Posterior vena cava (tissue), 2 donors: ENCODE results near the gene OXGR1. TPM values are rescaled to one million over a fixed set of nuclear protein-coding genes. Genes with fewer than 3 reads are reported as not detected.
"Not testable (repeated sequence)": the region's sequence is repeated elsewhere in the genome, so short reads cannot be mapped to it uniquely, and the experiment has no call there.

Source experiments
- DNase-seq: peaks from one replicate; pipeline ENCODE4 v3.0.0-alpha.2; 2020; ENCODE audit warnings: low spot score
- intact Hi-C, 2 donors: fragments of 100-400 bp; cut with DNase I; formaldehyde crosslinking; loops; one replicate each; pipeline versions ENCODE4 v1.14.1 to v1.14.2; 2022 to 2023
- long read RNA-seq, 2 donors: library from polyadenylated mRNA; unstranded; transcript quantifications; one replicate each; pipeline ENCODE4 v2.0.0, GENCODE V29; 2020 to 2021
- total RNA-seq, 2 donors: library from RNA; stranded (reverse); fragmentation: NEBNext Ultra II Directional; extraction: Animal tissue kit (Norgen Biotek cat#: 25700); gene quantifications; one replicate each; pipeline ENCODE4 v1.2.1, GENCODE V29; 2021
- donor health status: DM: yes; HTN: yes; CAD: no.
- donor health status: DM: yes; HTN: yes; CAD: no.

The OXGR1 gene
- total RNA-seq: 1 to 10 TPM in 1 of 2 donors, under 1 TPM in 1; 0.95 to 1.1 TPM
- long read RNA-seq, donor 1: 0 reads
- long read RNA-seq, donor 2: 0 reads

GRCh38 chr13:96994017-96994857 is at the start of gene OXGR1:
OXGR1 (minus strand) TSS chr13:96994476; CDS start chr13:96987759, 6,717 bp downstream.
- peak; percentile 76 for DNase-seq
- intact Hi-C loops: no loop called here

GRCh38 chr13:97043302-97043701 is 49.0 kb upstream of the OXGR1 start:
- intact Hi-C loops: no loop called here
- no peak for DNase-seq

- intact Hi-C loops: loop anchor here in 1 of 2 donors (10.0 kb wide), 1 partner anchor 334 kb away; no protein-coding TSS in a partner anchor
Measured at GRCh38 chr13:97030705-97031452, 36.6 kb upstream of the OXGR1 start.

GRCh38 chr13:97028441-97029299 is 34.4 kb upstream of the OXGR1 start:
- no peak for DNase-seq
- intact Hi-C loops: no loop called here

More at GRCh38 chr13:97030705-97031452, 36.6 kb upstream of the OXGR1 start:
- no peak for DNase-seq

GRCh38 chr13:97027162-97027554 is 32.9 kb upstream of the OXGR1 start:
- intact Hi-C loops: no loop called here

GRCh38 chr13:97026531-97027161 is 32.4 kb upstream of the OXGR1 start:
- intact Hi-C loops: no loop called here
- no peak for DNase-seq

More at GRCh38 chr13:97027162-97027554, 32.9 kb upstream of the OXGR1 start:
- DNase-seq: no peak

GRCh38 chr13:97023812-97024211 is 29.5 kb upstream of the OXGR1 start:
- intact Hi-C loops: not testable (repeated sequence)

GRCh38 chr13:97023117-97023516 is 28.8 kb upstream of the OXGR1 start:
- intact Hi-C loops: no loop called here
- DNase-seq: no peak

More at GRCh38 chr13:97023812-97024211, 29.5 kb upstream of the OXGR1 start:
- not testable (repeated sequence) for DNase-seq

- DNase-seq: no peak
- intact Hi-C loops: no loop called here
Measured at GRCh38 chr13:97021241-97021640, 27.0 kb upstream of the OXGR1 start.

GRCh38 chr13:97020689-97021240 is 26.5 kb upstream of the OXGR1 start:
- intact Hi-C loops: no loop called here
- DNase-seq: no peak

- DNase-seq: no peak
- intact Hi-C loops: no loop called here
Measured at GRCh38 chr13:97020194-97020593, 25.9 kb upstream of the OXGR1 start.

GRCh38 chr13:97019236-97019635 is 25.0 kb upstream of the OXGR1 start:
- intact Hi-C loops: loop anchor here in 1 of 2 donors (10.0 kb wide), 1 partner anchor 786 kb away; no protein-coding TSS in a partner anchor
- DNase-seq: no peak

GRCh38 chr13:97018029-97018819 is 23.9 kb upstream of the OXGR1 start:
- no peak for DNase-seq
- intact Hi-C loops: loop anchor here in 1 of 2 donors (10.0 kb wide), 1 partner anchor 787 kb away; no protein-coding TSS in a partner anchor

GRCh38 chr13:97017322-97017721 is 23.0 kb upstream of the OXGR1 start:
- intact Hi-C loops: loop anchor here in 1 of 2 donors (10.0 kb wide), 1 partner anchor 787 kb away; no protein-coding TSS in a partner anchor
- DNase-seq: no peak

GRCh38 chr13:97015661-97016350 is 21.5 kb upstream of the OXGR1 start:
- intact Hi-C loops: loop anchor here in 1 of 2 donors (10.0 kb wide), 1 partner anchor 789 kb away; no protein-coding TSS in a partner anchor

GRCh38 chr13:97012251-97013048 is 18.2 kb upstream of the OXGR1 start:
- DNase-seq: no peak
- intact Hi-C loops: loop anchor here in 1 of 2 donors (10.0 kb wide), 1 partner anchor 792 kb away; no protein-coding TSS in a partner anchor

More at GRCh38 chr13:97015661-97016350, 21.5 kb upstream of the OXGR1 start:
- no peak for DNase-seq
